ENCODE data around the gene NBPF14. TPM values are rescaled to one million over a fixed set of nuclear protein-coding genes. Genes with fewer than 3 reads are reported as not detected.
"Not testable (repeated sequence)": the region's sequence is repeated elsewhere in the genome, so short reads cannot be mapped to it uniquely, and the experiment has no call there.

Gene NBPF14
- total RNA-seq, 4 donors from 2014 or later = 20.5 to 61.3 (median 36.0) TPM

- 1% methylated on average over 21 to 28 of the region's 30 CpGs for WGBS, 2 donors
- Histone ChIP-seq H3K27ac (peak overlapping the region in 2 of 3 donors; percentile 56 to 85), H3K4me3 (replicated peaks in 1 of 3) (peak overlapping the region in 1 of 3 donors; percentile 17)
- DNase-seq = peak; percentile 82 to 84
- intact Hi-C loops (cut with DNase I); H3K4me1 ChIP-seq; H3K36me3 ChIP-seq; H3K9me3 ChIP-seq; H3K27me3 ChIP-seq: not testable (repeated sequence)
- TF ChIP-seq POLR2A (IDR thresholded peaks at IDR 0.05) = peak; percentile 61 to 91
These were observed 73.1 kb downstream of the NBPF14 start for GRCh38 chr1:148522561-148523204.

- DNase-seq = peak; percentile 81 to 86
- H3K4me1 ChIP-seq; intact Hi-C loops (cut with DNase I); H3K9me3 ChIP-seq; H3K27me3 ChIP-seq; H3K36me3 ChIP-seq: not testable (repeated sequence)
- Histone ChIP-seq H3K27ac (peak overlapping the region in 1 of 3 donors; percentile 85), H3K4me3 (replicated peaks in 1 of 3) (peak overlapping the region in 1 of 3 donors; percentile 17)
- 3 to 4% methylated on average over 9 to 17 of the region's 23 CpGs for WGBS, 2 donors
These were observed 73.7 kb downstream of the NBPF14 start for GRCh38 chr1:148522072-148522471.

- H3K9me3 ChIP-seq; H3K36me3 ChIP-seq; H3K27me3 ChIP-seq; DNase-seq; H3K27ac ChIP-seq; H3K4me1 ChIP-seq; intact Hi-C loops (cut with DNase I); H3K4me3 ChIP-seq (replicated peaks in 1 of 3): not testable (repeated sequence)
- WGBS, 2 donors = no CpG with 5 or more reads among the region's 3 CpGs
These were observed 81.5 kb downstream of the NBPF14 start for GRCh38 chr1:148514310-148514709.

- H3K27me3 ChIP-seq; H3K9me3 ChIP-seq; H3K4me3 ChIP-seq (replicated peaks in 1 of 3); DNase-seq; intact Hi-C loops (cut with DNase I); H3K36me3 ChIP-seq; H3K27ac ChIP-seq; H3K4me1 ChIP-seq: not testable (repeated sequence)
- WGBS, 2 donors = 75 to 83% methylated on average over 7 to 8 of the region's 9 CpGs
These were observed 83.1 kb downstream of the NBPF14 start for GRCh38 chr1:148512571-148513184.

GRCh38 chr1:148493933-148494332, 101.9 kb downstream of the NBPF14 start:
- H3K27ac ChIP-seq; DNase-seq; H3K36me3 ChIP-seq; H3K4me1 ChIP-seq; intact Hi-C loops (cut with DNase I); H3K9me3 ChIP-seq; H3K27me3 ChIP-seq; H3K4me3 ChIP-seq (replicated peaks in 1 of 3): not testable (repeated sequence)

- intact Hi-C loops (cut with DNase I) = not testable (repeated sequence)
These were observed 112.8 kb downstream of the NBPF14 start, which contains the start of gene PPIAL4G for GRCh38 chr1:148483029-148483428. Gene PPIAL4G, minus strand, starts transcription at chr1:148483302. Its CDS starts 50 bp downstream, at chr1:148483252.

More at GRCh38 chr1:148483029-148483428, 112.8 kb downstream of the NBPF14 start, which contains the start of gene PPIAL4G:
- not testable (repeated sequence) for H3K36me3 ChIP-seq; H3K27me3 ChIP-seq; DNase-seq; H3K27ac ChIP-seq; H3K4me1 ChIP-seq; H3K4me3 ChIP-seq (replicated peaks in 1 of 3); H3K9me3 ChIP-seq
- 87 to 94% methylated on average over 11 of the region's 12 CpGs for WGBS, 2 donors

Small RNA genes within 50 kb of the gene (small RNA-seq; reads per million reads assigned to genes)
- not detected for gene RF00003

Other genes starting within 250 kb of the NBPF14 start
- under 1 TPM in 2 of 4 donors, not detected in 2; 0.11 to 0.17 TPM for gene PPIAL4G, start 112.7 kb downstream of the NBPF14 start, total RNA-seq
- gene NUDT4B, start 152.8 kb upstream of the NBPF14 start, total RNA-seq = 10 to 100 TPM in 3 of 4 donors, 1 to 10 TPM in 1; 9.0 to 50.1 (median 34.1) TPM
- gene PDE4DIP, start 248.4 kb upstream of the NBPF14 start, total RNA-seq = 10 to 100 TPM; 42.8 to 69.7 (median 57.0) TPM

Data from thyroid gland (tissue), 4 donors.